Umbilical cord (tissue), 2 donors: ENCODE data around the gene DDX5. TPM values are rescaled to one million over a fixed set of nuclear protein-coding genes. Genes with fewer than 3 reads are reported as not detected.
A peak's percentile ranks its signal among the peaks of the same experiment; 100 is the strongest.
"Not testable (repeated sequence)": the region's sequence is repeated elsewhere in the genome, so short reads cannot be mapped to it uniquely, and the experiment has no call there.

ENCODE experiments used
- DNase-seq: peaks from one replicate; pipeline ENCODE4 v3.0.0-alpha.2; 2015; ENCODE audit warnings: low spot score
- total RNA-seq: library from RNA; depleted of rRNA; stranded (reverse); fragments of >200 nt; gene quantifications from one replicate; pipeline ENCODE4 v1.2.3, GENCODE V29; 2014; ENCODE audit warnings: low replicate concordance; ENCODE audit not compliant: insufficient read depth

The DDX5 gene
- total RNA-seq, 1 donor from 2014 or later, result 526 TPM

- DNase-seq, result no peak
Observed at GRCh38 chr17:64508683-64509082, 2.6 kb upstream of the DDX5 start.

GRCh38 chr17:64507413-64507782 is 1.3 kb upstream of the DDX5 start:
- peak; percentile 86 for DNase-seq

- DNase-seq, result peak; percentile 99
Observed at GRCh38 chr17:64506576-64507412, 705 bp upstream of the DDX5 start, which contains the start of gene CEP95. Gene CEP95 (plus strand): TSS chr17:64506977. CDS start chr17:64507098, 121 bp downstream.

GRCh38 chr17:64505340-64506200 is 519 bp downstream of the DDX5 start:
- peak; percentile 95 for DNase-seq

- DNase-seq, result no peak
Observed at GRCh38 chr17:64504769-64505339, 1.2 kb downstream of the DDX5 start.

DNA sequence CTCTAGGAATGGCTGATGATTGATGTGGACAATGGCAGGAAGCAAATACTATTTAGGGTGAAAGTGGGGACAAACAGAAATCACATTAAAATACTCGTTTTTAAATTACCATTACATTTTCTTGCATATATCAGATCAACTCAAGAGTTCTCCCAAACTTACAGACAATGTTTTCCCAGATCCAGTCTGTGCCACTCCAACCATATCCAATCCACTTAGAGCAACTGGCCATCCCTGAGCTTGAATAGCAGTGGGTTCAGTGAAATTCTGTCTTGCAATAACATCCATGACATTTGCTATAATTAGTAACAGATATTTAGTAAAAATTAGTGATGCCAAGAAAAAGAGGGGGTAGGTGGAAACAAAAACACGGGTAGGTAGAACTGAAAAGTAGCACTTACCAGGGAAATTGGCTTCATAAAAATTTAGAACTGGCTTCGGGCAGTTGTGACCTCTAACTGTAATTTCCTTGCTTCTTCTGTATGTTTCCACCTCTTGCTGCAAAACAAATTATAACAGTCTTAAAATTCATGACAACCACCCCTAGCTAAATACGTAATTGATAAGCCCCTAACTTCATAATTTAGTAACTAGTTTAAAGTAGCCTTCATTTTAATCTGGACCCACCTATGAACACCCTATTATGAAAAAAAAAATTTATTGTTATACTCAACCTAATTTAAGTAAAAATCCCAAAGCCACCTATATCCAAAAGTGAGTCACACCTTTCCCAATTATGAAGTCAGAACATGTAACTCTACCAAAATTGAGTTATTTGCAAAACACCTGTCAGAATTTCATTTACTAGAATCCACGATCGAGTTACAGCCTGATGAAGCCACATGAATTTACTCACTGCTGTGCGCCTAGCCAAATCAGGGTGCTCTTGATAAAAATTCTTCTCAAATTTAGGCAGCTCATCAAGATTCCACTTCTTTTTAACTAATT is 2.0 kb downstream of the DDX5 start:
- no peak for DNase-seq

- DNase-seq, result no peak
Observed at GRCh38 chr17:64503341-64503740, 2.7 kb downstream of the DDX5 start.

GRCh38 chr17:64502809-64503208 is 3.3 kb downstream of the DDX5 start:
- no peak for DNase-seq

- no peak for DNase-seq
Observed at GRCh38 chr17:64502021-64502420, 4.1 kb downstream of the DDX5 start.

GRCh38 chr17:64500862-64501765 is 5.0 kb downstream of the DDX5 start:
- DNase-seq, result no peak

- no peak for DNase-seq
Observed at GRCh38 chr17:64500487-64500859, 5.6 kb downstream of the DDX5 start.

DNA sequence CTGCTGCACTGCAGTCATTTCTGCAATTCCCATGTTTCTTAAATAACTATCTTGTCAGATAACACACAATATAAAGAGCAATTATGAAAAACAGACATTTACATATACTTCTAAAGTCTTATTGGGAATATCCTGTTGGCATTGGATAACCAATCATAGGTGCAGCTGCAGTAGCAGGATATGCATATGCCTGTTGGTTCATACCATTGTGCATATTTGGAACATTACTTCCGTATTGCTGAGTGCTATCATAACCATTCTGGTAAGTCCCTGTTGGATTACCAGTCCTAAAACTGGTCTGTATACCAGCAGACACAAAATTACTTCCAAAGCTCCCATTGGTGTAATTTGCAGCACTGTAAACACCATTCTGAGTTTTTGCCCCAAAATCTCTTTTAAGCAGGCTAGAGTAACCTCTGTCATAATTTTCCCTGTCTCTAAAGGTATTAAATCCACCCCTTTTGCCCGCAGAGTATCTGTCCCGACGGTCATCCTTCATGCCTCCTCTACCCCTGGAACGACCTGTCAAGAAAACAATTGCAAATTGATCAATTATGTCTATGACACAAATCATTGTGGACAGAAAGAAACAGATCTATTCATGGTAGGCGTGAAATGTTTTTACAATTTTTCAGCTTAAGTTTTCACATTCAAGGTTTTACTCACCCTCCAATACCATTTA is 6.1 kb downstream of the DDX5 start:
- DNase-seq, result no peak

- DNase-seq, result no peak
Observed at GRCh38 chr17:64498308-64499203, 7.5 kb downstream of the DDX5 start.

DNA sequence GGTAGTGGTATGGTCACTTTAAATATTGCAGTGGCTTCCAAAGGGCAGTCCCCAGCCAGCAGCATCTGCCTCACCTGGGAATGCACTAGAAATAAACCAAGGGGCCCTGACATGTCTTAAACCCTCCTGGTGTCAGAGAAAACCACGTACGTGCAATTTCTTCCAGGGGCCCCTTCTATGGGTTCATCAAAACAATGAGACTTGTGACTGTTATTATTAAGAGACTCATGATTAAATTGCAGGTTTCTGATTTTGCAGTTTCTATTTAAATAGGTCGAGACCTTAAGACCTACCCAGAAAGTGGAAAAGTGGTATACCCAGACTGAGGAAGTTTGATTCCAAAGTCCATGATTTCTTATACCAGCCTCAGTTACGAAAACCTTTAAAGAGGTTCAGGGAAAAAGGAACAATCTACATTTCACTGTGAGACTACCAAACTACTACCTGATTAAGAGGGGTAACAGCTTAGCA is 8.5 kb downstream of the DDX5 start:
- DNase-seq, result no peak

- peak; percentile 95 for DNase-seq
Observed at GRCh38 chr17:64496786-64497564, 9.1 kb downstream of the DDX5 start, which contains the start of gene POLG2. Gene POLG2 (minus strand): TSS chr17:64497054. CDS start chr17:64496968, 86 bp downstream.

- no peak for DNase-seq
Observed at GRCh38 chr17:64496348-64496785, 9.7 kb downstream of the DDX5 start.

DNA sequence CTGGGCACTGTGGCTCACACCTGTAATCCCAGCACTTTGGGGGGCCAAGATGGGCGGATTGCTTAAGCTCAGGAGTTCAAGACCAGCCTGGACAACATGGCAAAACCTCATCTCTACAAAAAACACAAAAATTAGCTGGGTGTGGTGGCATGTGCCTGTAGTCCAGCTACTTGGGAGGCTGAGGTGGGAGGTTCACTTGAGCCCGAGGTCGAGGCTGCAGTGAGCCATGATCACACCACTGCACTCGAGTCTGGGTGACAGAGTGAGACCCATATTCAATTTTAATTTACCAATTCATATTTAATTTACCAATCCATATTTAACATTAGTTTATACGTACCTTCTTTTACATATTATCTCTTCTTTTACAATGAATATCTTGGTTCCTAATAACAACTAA is 10.8 kb downstream of the DDX5 start:
- DNase-seq, result not testable (repeated sequence)
